IgD-negative memory B cell (primary cell): ENCODE measurements around the gene NELFA. TPM values are rescaled to one million over a fixed set of nuclear protein-coding genes. Genes with fewer than 3 reads are reported as not detected.
A peak's percentile ranks its signal among the peaks of the same experiment; 100 is the strongest.

Source experiments
- H3K27ac Mint-ChIP-seq, 3 donors: one replicate each; pipeline ENCODE4 v1.8.0; 2020 to 2022; ENCODE audit warnings: mild to moderate bottlenecking in 3 of 3, mixed read lengths in 3 of 3, moderate library complexity in 1 of 3
- H3K27me3 Mint-ChIP-seq: one replicate; pipeline ENCODE4 v1.8.0; 2021; ENCODE audit warnings: mixed read lengths
- H3K36me3 Mint-ChIP-seq: one replicate; pipeline ENCODE4 v1.8.0; 2020; ENCODE audit warnings: mild to moderate bottlenecking, mixed read lengths
- H3K4me1 Mint-ChIP-seq, 3 donors: one replicate each; pipeline ENCODE4 v1.8.0; 2020 to 2022; ENCODE audit warnings: mixed read lengths in 3 of 3, mild to moderate bottlenecking in 1 of 3
- H3K4me3 Mint-ChIP-seq, 4 donors: one replicate each; pipeline ENCODE4 v1.8.0; 2020 to 2022; ENCODE audit warnings: mild to moderate bottlenecking in 4 of 4, mixed read lengths in 4 of 4, moderate library complexity in 3 of 4
- H3K9me3 Mint-ChIP-seq, 3 donors: one replicate each; pipeline ENCODE4 v1.8.0; 2020 to 2021; ENCODE audit warnings: mixed read lengths in 3 of 3, mild to moderate bottlenecking in 1 of 3
- polyA plus RNA-seq: library from polyadenylated mRNA; unstranded; fragments of 300-500 nt; fragmentation: Illumina TruSeq; gene quantifications from one replicate; pipeline ENCODE4 v1.2.3, GENCODE V29; 2021

The NELFA gene
- polyA plus RNA-seq, 1 donor from 2014 or later: 44.7 TPM

DNA sequence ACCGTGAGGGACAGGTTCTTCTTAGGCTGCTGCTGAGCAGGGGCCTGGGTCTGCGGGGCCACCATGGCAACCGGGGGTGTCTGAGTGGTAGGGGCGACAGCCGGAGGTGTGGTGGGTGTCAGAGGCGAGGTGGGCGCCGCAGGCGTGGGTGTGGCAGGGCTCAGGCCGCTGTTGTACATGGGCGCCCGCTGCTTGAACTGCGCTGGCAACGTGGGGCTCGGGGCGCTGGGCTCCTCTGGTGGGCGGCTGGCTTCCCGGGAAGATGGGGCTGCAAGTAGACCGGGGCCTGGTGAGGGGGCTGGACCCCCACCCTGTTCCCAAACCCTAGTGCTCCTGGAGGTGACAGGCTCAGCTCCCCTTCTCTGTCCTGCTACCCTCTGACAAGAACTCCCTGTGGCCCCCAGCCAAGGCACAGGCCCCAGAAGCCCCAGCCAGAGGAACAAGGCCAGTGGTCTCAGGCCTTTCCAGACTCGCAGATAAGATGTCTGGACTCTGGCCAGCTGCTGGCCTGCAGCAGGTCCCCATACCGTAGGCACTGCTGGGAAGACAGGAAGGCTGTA is 24.8 kb downstream of the NELFA start:
- Mint-ChIP-seq H3K27me3 (no peaks in the 10 kb centered on the region), H3K9me3 (no peaks in the 10 kb centered on the region), H3K4me1 (peaks cover 0 to 4% (median 3%) of the 10 kb centered on the region in 3 donors), H3K27ac (no peak overlapping the region), H3K4me3 (no peak overlapping the region), H3K36me3 (peaks cover 8% of the 10 kb centered on the region)

DNA sequence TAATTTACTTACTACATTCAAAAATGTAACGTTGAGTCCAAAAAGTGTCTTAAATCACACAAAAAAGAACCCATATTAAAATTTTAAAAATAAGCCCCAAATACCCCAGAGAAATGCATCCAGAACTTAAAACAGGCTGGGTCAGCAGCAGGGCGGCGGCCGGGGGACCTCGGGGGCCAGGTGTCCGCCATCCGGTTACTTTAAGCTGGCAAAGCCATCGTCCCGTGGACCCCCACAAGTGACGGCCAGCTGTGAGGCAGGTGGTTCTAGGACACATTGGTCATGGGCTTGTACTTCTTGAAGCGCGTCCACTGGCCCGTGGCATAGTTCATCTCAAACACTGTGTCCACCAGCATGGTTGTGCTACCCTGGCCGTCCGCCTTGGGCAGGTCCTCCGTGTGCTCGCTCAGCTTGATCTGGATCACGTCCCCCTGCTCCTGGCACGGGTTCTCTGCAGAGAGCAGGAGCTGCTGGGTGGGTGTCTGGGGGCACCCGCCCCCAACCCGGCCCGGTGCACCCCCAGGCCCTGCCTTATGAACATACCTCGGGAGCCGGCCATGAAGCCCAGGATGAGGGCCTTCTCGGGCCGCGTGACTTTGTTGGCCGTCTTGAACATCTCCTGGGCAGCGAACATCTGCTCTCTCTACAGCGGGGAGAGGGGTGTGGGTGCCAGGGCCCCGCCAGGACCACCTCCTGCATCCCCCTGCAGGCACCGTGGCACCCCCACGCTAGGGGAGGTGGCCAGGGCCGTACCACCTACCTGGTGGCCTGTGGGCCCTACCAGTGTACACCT is 25.5 kb downstream of the NELFA start:
- Mint-ChIP-seq H3K27ac (no peak overlapping the region), H3K4me1 (peaks cover 0 to 4% (median 3%) of the 10 kb centered on the region in 3 donors), H3K36me3 (peaks cover 8% of the 10 kb centered on the region)

DNA sequence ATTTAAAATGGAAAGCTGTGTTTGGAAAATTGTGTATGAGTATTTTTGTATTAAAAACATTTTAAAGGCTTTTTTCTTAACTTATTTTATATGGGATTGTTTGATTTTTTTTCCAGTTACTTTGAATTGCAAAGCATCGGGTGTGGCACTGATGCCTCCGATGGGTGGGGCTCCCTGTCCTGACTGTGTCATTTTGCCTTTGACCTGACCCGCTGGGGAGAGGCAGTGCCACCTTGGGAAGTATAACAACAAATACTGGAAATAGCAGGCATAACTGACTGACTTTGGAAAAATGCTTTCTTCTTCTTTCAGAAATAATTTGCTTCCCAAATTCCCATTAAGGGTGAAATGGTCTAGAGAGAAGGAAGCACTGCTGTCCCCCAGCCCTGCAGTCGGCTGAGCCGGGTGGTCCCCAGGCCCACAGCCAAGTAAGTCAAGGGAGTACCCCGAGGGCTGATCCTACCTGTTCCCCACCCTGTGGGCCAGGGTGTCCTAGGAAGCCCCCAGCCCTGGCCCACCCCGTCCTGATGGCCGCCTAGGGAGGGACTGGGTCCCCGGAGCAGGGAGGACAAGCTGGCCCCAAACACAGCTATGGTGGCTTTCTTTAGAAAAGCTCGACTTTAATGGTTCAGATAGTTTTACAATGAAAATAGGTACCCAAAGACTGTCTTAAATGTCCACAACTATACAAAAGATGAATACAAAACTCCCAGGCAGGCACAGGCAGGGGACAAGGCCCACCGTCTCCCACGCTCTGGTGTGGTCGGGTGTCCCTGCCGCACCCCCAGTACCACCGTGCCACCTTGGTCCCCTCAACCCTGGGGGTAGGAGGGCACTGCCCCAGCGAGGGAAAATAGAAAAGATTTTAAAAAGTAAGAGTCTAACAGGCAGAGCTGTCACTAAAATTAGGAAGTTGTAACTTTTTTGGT is 26.4 kb downstream of the NELFA start:
- Mint-ChIP-seq H3K9me3 (no peaks in the 10 kb centered on the region), H3K36me3 (peaks cover 11% of the 10 kb centered on the region), H3K4me1 (peaks cover 0 to 4% (median 3%) of the 10 kb centered on the region in 3 donors), H3K27me3 (no peaks in the 10 kb centered on the region), H3K4me3 (no peak overlapping the region), H3K27ac (peak overlapping the region in 1 of 3 donors; percentile 63)

More for the DNA sequence above, 25.5 kb downstream of the NELFA start:
- Mint-ChIP-seq H3K4me3 (no peak overlapping the region), H3K27me3 (no peaks in the 10 kb centered on the region), H3K9me3 (no peaks in the 10 kb centered on the region)

DNA sequence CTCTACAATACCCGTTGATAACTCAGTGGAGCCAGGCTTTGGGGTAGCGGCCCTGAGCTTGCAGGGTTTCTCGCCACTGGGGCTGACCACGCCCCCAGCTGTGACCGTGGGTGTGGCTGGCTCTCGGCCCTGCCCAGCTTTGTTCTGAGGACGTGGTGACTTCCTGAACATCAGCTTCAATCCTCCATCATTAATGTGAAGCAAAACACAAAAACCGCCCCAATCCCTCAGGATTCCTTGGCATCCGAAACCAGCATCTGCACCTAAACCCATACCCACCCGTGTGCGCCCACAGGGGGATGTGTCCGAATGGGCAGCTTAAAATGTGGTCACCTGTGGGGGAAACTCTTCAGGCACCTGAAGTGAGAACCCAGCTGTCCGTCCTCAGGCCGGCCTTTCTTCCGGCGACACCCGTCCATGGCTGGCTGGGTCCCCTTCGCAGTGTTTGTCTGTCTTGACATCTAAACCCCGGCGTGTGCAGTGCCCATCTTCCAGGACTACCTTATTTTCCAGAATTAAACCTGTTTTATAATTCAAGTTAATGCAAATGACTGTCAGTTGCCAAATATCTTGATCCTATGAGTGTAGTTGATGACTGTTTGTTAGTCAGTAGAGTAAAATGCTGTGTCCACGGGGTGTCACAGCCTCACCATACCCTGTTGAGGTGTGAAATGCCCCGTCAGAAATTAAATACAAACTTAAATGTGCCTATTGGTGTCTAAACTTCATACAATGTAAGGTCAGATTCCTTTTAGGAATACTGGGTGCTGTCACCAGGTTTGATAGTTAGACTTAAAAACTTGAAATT is 27.3 kb downstream of the NELFA start:
- H3K27me3 Mint-ChIP-seq: no peaks in the 10 kb centered on the region
- peaks cover 0 to 4% (median 3%) of the 10 kb centered on the region in 3 donors for H3K4me1 Mint-ChIP-seq
- peak overlapping the region in 1 of 3 donors; percentile 63 for H3K27ac Mint-ChIP-seq
- no peaks in the 10 kb centered on the region for H3K9me3 Mint-ChIP-seq
- peaks cover 11% of the 10 kb centered on the region for H3K36me3 Mint-ChIP-seq
- H3K4me3 Mint-ChIP-seq: peak overlapping the region in 1 of 4 donors; percentile 39

DNA sequence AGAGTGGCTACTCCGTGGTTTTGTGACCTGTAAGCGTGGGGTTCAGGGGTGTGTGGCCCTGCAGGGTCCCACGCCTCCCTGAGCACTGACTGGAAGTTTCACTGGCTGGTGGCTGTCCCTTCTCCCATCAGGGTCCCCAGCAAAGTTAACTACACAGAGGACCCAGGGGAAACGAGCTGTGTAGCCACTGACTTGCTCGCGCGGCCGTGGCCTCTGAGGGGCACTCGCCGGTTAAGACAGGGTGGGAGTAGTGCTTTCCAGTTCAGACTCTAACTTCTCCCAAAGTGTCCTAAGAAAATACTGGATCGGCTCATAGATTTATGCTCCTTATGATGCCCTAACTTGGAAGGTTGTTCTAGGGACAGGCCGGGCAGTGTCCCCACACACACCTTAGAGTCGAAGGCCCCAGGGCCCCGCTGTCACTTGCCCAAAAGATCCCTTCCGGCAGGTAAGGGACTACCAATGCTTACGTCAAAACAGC is 28.2 kb downstream of the NELFA start:
- H3K27ac Mint-ChIP-seq: no peak overlapping the region

DNA sequence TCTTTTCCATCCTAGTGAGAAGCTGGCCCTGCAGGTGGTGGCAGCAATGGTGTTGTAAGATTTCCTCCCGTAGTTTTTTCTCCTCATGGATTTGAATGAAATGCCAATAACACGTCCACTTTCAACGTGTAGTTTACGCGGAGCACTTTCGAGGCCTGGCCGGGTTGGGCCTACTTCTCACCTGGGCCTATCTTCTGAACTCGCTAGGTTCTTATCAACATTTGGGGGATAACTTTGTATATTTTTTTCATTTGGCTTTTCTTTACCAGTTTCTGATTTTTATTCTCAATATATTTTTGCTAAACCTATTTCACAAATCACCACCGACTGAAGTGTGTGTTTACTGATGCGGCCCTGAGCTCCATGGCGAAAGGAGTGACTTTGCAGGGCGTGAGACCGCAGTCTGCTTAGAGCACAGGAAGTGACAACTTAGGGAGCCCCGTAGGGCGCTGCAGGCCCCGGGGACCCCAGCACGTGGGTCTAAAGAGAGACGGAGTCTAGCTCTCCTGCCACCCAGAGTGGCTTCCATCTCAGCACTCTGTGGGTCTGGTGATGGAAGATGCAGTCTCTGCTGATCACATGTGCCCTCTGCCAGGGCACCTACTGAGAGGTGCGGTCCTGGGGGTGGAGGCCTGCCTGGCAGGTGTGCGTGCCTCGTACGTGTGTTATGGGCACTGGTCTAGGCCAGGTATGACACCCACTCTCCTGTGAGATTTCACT is 29.1 kb downstream of the NELFA start:
- Mint-ChIP-seq H3K4me3 (no peak overlapping the region), H3K36me3 (peaks cover 14% of the 10 kb centered on the region), H3K27ac (peak overlapping the region in 1 of 3 donors; percentile 42), H3K27me3 (no peaks in the 10 kb centered on the region), H3K4me1 (peaks cover 0 to 4% (median 3%) of the 10 kb centered on the region in 3 donors), H3K9me3 (no peaks in the 10 kb centered on the region)

More for the DNA sequence above, 28.2 kb downstream of the NELFA start:
- no peaks in the 10 kb centered on the region for H3K9me3 Mint-ChIP-seq
- H3K27me3 Mint-ChIP-seq: no peaks in the 10 kb centered on the region
- H3K4me1 Mint-ChIP-seq: peaks cover 0 to 4% (median 3%) of the 10 kb centered on the region in 3 donors
- H3K4me3 Mint-ChIP-seq: no peak overlapping the region
- peaks cover 14% of the 10 kb centered on the region for H3K36me3 Mint-ChIP-seq

DNA sequence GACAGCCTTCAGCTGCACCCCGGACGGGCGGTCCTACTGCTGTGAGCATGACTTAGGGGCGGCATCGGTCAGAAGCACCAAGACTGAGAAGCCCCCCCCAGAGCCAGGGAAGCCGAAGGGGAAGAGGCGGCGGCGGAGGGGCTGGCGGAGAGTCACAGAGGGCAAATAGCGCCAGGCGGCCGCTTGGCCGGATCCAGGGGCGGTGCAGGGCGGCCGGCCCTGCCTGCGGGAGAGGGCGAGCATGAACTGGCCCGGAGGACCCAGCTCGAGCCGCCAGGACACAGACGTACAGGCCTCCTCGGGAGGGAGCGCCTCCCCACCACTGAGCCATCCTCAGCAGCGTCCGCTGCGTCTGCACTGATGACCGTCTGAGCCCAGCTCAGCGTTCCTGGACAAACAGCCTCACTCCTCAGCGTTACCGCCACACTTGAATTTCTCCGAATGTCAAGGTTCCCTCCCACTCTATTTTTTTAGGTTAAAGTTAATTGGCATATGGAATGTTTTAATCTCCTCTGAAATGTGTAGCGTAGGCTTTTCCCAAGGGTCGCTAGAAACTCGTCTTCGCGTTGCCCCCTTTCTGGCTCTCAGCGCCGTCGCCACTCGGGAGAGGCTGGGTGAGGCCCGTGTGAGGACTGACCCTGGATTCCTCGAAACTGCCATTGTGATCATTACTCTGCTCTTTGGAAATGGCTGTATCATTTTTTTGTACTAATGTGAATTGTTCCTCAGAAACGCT is 29.9 kb downstream of the NELFA start:
- no peak overlapping the region for H3K27ac Mint-ChIP-seq
- peaks cover 14% of the 10 kb centered on the region for H3K36me3 Mint-ChIP-seq
- H3K4me1 Mint-ChIP-seq: peaks cover 0 to 4% (median 3%) of the 10 kb centered on the region in 3 donors
- no peaks in the 10 kb centered on the region for H3K27me3 Mint-ChIP-seq
- H3K4me3 Mint-ChIP-seq: no peak overlapping the region
- H3K9me3 Mint-ChIP-seq: no peaks in the 10 kb centered on the region

DNA sequence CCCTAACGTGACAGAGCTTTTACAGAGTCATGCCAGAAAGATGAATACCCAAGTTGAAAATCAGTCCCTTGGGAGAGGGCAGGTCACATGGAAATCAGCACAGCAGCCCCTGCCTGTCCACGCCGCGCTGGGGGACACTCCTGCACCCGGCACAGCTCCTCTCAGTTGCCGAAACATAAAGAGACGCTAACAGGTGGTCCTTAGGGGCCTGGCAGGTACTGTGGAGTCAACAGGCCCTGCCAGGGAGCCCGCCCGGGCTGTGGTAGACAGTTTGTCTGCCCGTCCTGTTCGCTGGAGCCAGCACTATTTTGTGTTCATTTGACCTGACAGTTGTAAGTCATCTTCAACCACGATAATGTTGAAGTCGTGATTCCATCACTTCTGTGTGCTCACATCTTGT is 30.5 kb downstream of the NELFA start:
- Mint-ChIP-seq H3K27me3 (no peaks in the 10 kb centered on the region), H3K36me3 (peaks cover 14% of the 10 kb centered on the region), H3K4me3 (no peak overlapping the region), H3K27ac (peak overlapping the region in 1 of 3 donors; percentile 71), H3K9me3 (no peaks in the 10 kb centered on the region), H3K4me1 (peaks cover 0 to 4% (median 3%) of the 10 kb centered on the region in 3 donors)

DNA sequence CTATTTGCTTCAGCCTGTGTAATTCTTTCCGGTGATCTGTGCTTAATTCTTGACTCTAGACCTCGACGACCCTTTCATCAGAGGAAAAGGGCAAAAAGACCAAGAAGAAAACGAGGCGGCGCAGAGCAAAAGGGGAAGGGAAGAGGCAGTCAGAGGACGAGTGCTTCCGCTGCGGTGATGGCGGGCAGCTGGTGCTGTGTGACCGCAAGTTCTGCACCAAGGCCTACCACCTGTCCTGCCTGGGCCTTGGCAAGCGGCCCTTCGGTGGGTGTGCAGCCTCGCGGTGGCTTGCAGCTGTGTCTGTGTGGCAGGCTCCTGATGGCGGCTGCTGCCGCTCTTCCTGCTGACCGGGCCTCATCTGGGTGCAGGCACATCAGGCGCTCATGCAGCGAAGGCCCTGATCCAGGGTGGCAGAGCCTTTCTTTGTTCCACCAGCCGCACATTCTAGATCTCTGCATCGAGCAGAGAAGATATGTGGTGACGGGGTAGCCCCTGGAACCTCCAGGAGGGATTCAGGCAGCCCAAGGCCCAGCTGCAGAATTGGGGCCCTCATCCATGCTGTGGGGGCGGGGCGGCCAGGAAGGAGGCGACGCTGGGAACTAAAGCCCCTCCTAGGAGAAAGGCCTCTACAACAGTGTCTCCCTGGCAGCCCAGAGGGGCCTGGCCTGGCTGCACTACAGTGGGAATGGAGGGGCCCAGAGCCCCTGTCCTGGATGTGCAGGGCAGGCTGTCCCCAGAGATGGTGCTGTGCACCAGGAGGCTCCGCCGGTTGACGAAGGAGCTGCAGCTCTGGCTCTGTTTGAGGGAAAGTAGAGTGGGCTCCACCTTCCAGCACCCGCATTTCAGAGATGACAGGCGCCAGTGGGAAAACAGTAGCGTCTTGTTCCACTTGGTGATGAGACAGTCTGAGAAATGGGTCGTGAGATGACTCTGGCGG is 32.1 kb downstream of the NELFA start:
- H3K4me3 Mint-ChIP-seq: no peak overlapping the region
- no peaks in the 10 kb centered on the region for H3K9me3 Mint-ChIP-seq
- H3K27me3 Mint-ChIP-seq: no peaks in the 10 kb centered on the region
- peaks cover 0 to 2% (median 1%) of the 10 kb centered on the region in 3 donors for H3K4me1 Mint-ChIP-seq
- H3K36me3 Mint-ChIP-seq: peaks cover 16% of the 10 kb centered on the region
- H3K27ac Mint-ChIP-seq: no peak overlapping the region

DNA sequence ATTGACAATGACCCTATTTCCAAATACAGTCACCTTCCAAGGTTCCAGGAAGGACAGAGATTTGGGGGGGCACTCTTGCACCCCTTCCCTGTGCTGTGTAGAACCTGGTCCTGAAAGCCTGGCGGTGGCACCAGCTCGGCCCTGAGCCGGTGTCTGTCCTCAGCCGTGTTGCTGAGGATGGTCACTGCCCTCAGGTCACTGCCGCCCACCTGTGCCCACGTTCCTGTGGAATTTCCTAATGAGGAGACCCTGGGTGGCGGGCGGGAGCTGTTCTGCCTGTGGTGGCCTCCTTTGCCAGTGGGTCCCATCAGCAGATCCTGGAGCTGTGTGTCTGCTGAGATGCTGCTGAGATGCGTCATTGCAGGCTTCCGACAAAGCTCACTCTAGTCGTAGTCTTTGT is 32.9 kb downstream of the NELFA start:
- Mint-ChIP-seq H3K27me3 (no peaks in the 10 kb centered on the region), H3K27ac (peak overlapping the region in 1 of 3 donors; percentile 39), H3K4me3 (no peak overlapping the region), H3K9me3 (no peaks in the 10 kb centered on the region), H3K4me1 (peaks cover 0 to 2% (median 0%) of the 10 kb centered on the region in 3 donors), H3K36me3 (peaks cover 16% of the 10 kb centered on the region)

DNA sequence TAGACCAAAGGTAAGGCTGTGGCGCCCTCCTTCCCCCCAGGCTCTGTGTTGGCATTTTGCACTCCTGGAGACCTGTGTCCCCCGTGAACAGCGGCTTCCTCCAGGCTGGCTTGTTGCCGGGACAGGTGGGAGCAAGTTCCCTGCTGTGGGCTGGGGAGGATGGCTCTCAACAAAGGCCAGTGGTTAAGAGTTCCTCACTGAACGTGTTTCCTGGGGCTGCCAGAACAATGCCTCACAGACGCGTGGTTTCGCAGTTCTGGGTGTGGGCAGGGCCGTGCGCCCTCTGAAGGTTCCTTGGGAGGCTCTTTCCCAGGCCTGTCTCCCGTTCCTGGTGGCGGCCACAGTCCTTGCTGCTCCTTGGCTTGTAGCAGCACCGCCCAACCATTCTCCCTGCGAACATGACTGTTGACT is 33.4 kb downstream of the NELFA start:
- Mint-ChIP-seq H3K36me3 (peaks cover 16% of the 10 kb centered on the region), H3K4me1 (peaks cover 0 to 2% (median 0%) of the 10 kb centered on the region in 3 donors), H3K9me3 (no peaks in the 10 kb centered on the region), H3K27ac (peak overlapping the region in 1 of 3 donors; percentile 39), H3K27me3 (no peaks in the 10 kb centered on the region), H3K4me3 (no peak overlapping the region)

DNA sequence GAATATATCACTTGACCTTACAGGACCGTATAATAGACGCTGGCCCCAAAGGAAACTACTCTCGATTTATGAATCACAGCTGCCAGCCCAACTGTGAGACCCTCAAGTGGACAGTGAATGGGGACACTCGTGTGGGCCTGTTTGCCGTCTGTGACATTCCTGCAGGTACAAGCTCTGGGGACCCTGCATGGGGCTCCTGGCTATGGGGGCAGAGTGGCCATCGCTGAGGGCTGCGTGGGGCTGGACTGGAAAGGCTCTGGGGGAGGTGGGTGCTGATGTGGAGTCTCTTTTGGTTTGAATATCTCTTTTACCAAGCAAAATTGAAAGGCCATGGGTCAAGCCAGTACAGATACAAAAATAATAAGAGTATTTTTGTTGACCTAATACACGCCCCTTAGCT is 33.9 kb downstream of the NELFA start:
- Mint-ChIP-seq H3K27me3 (no peaks in the 10 kb centered on the region), H3K27ac (no peak overlapping the region), H3K9me3 (no peaks in the 10 kb centered on the region), H3K4me1 (peaks cover 0 to 2% (median 0%) of the 10 kb centered on the region in 3 donors), H3K4me3 (no peak overlapping the region), H3K36me3 (peaks cover 12% of the 10 kb centered on the region)
